ENCODE results near the gene DOCK4. TPM values are rescaled to one million over a fixed set of nuclear protein-coding genes. Genes with fewer than 3 reads are reported as not detected.

The DOCK4 gene
- total RNA-seq, 1 experiment from 2014 or later = 3.4 TPM

- no peaks in the 10 kb centered on the region for H3K4me1 Mint-ChIP-seq (ENCODE audit: low read depth, unreplicated experiment)
- no peaks in the 10 kb centered on the region for H3K9me3 Mint-ChIP-seq (ENCODE audit: low read depth, unreplicated experiment)
- H3K4me3 Mint-ChIP-seq (ENCODE audit: low read depth, unreplicated experiment) = no peak overlapping the region
- intact Hi-C loops (cut with micrococcal nuclease; ENCODE audit: unreplicated experiment) = no loop called here
- BruUV-seq (replicated peaks) = no TSS peak
- CTCF ChIA-PET = no interaction called here
- no peak overlapping the region for H3K27ac Mint-ChIP-seq (ENCODE audit: unreplicated experiment)
- TF ChIP-seq CTCF (IDR thresholded peaks at IDR 0.05; ENCODE audit: unreplicated experiment) = no peak
- no peaks in the 10 kb centered on the region for H3K36me3 Mint-ChIP-seq (ENCODE audit: insufficient read depth, unreplicated experiment)
- no peak for DNase-seq
- no peaks in the 10 kb centered on the region for H3K27me3 Mint-ChIP-seq (ENCODE audit: unreplicated experiment)
Observed at GRCh38 chr7:111872450-111873325, 333.5 kb downstream of the DOCK4 start.

DNA sequence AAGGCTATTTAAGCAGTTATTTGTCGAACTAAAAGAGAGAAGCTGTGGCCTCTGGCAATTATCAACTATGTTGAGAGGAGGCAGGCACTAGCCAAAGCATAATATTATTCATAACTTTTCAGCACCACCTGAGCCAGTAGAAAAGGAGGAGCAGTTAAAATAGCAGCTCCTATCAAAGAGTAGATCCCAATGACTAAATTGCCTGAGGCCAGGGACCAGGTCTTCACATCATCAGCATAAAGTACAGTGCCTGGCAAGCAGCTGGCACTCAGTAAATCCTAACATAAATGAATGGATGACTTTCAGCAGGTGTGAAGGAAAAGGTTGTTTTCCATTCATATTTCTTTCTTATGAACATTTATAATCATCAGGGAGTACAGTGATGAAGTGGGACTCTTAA is 334.9 kb downstream of the DOCK4 start:
- H3K27ac Mint-ChIP-seq (ENCODE audit: unreplicated experiment) = no peak overlapping the region
- no peaks in the 10 kb centered on the region for H3K27me3 Mint-ChIP-seq (ENCODE audit: unreplicated experiment)
- no peak for DNase-seq
- no TSS peak for BruUV-seq (replicated peaks)
- TF ChIP-seq CTCF (IDR thresholded peaks at IDR 0.05; ENCODE audit: unreplicated experiment) = no peak
- no peak overlapping the region for H3K4me3 Mint-ChIP-seq (ENCODE audit: low read depth, unreplicated experiment)
- intact Hi-C loops (cut with micrococcal nuclease; ENCODE audit: unreplicated experiment) = no loop called here
- H3K4me1 Mint-ChIP-seq (ENCODE audit: low read depth, unreplicated experiment) = no peaks in the 10 kb centered on the region
- H3K9me3 Mint-ChIP-seq (ENCODE audit: low read depth, unreplicated experiment) = no peaks in the 10 kb centered on the region
- CTCF ChIA-PET = no interaction called here
- H3K36me3 Mint-ChIP-seq (ENCODE audit: insufficient read depth, unreplicated experiment) = no peaks in the 10 kb centered on the region

DNA sequence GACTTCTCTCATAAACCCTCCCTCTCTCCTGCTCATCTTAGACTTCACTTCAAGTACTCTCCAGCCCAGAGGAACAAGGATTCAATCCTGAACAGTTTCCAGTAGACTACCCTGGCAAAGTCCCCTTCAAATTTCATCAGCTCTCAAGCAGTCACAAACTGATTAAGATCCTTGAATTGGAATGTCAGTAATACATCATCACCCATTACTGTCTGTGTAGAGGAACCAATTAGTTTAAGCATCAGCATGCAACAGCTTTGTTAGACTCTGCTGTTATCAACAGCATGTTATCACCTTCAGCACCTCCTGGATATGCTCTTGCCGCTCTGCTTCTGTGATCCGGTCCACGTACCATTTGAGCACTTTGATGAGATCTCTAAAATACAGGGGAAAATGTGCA is 336.9 kb downstream of the DOCK4 start:
- Mint-ChIP-seq H3K27me3 (ENCODE audit: unreplicated experiment) (no peaks in the 10 kb centered on the region), H3K4me1 (ENCODE audit: low read depth, unreplicated experiment) (no peaks in the 10 kb centered on the region), H3K27ac (ENCODE audit: unreplicated experiment) (no peak overlapping the region), H3K4me3 (ENCODE audit: low read depth, unreplicated experiment) (no peak overlapping the region), H3K36me3 (ENCODE audit: insufficient read depth, unreplicated experiment) (no peaks in the 10 kb centered on the region), H3K9me3 (ENCODE audit: low read depth, unreplicated experiment) (no peaks in the 10 kb centered on the region)
- CTCF ChIA-PET = no interaction called here
- intact Hi-C loops (cut with micrococcal nuclease; ENCODE audit: unreplicated experiment) = no loop called here
- TF ChIP-seq CTCF (IDR thresholded peaks at IDR 0.05; ENCODE audit: unreplicated experiment) = no peak
- no peak for DNase-seq
- BruUV-seq (replicated peaks) = no TSS peak

DNA sequence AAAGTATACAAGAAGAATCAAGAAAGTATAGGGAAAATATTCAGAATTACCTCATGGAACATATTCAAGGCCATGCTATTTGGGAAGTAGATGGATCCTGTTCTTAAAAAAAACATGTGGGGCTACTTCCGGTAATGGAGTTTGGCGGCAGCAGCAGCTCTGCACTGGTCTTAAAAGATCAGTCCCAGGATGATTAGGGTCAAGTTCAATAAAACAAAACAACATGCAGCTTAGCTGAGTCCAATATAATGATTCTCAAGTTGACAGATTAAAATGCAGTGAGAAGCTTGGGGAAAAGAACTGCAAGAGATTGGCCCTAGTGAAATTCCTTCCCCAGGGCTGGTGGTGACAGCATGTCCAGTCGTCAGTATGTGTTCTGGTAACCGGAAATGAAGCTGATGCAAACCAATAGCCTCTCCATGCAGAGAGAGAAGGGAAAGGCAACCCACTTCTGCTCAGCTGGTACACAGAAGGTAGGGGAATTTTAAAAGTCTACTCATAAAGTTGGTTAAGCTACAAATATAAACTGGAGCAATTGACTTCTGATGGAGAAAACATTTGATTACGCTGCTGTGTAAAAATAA is 338.8 kb downstream of the DOCK4 start:
- H3K9me3 Mint-ChIP-seq (ENCODE audit: low read depth, unreplicated experiment) = no peaks in the 10 kb centered on the region
- BruUV-seq (replicated peaks) = no TSS peak
- CTCF ChIA-PET = no interaction called here

More for the DNA sequence above, 338.8 kb downstream of the DOCK4 start:
- no peak overlapping the region for H3K27ac Mint-ChIP-seq (ENCODE audit: unreplicated experiment)
- no peak for TF ChIP-seq CTCF (IDR thresholded peaks at IDR 0.05; ENCODE audit: unreplicated experiment)
- no peaks in the 10 kb centered on the region for H3K4me1 Mint-ChIP-seq (ENCODE audit: low read depth, unreplicated experiment)
- intact Hi-C loops (cut with micrococcal nuclease; ENCODE audit: unreplicated experiment) = no loop called here
- no peaks in the 10 kb centered on the region for H3K27me3 Mint-ChIP-seq (ENCODE audit: unreplicated experiment)
- no peak overlapping the region for H3K4me3 Mint-ChIP-seq (ENCODE audit: low read depth, unreplicated experiment)
- H3K36me3 Mint-ChIP-seq (ENCODE audit: insufficient read depth, unreplicated experiment) = no peaks in the 10 kb centered on the region
- DNase-seq = no peak

Measured in Calu3 (cell line).